Omental fat pad (tissue), 4 donors: ENCODE measurements around the gene MTHFR. TPM values are rescaled to one million over a fixed set of nuclear protein-coding genes. Genes with fewer than 3 reads are reported as not detected.

Experiments
- ATAC-seq: fragments of 150-250 bp; one replicate; pipeline ENCODE4 v1.9.1; 2016; ENCODE audit warnings: mild to moderate bottlenecking, moderate library complexity; ENCODE audit not compliant: low FRiP score
- DNase-seq: peaks from one replicate; pipeline ENCODE4 v3.0.0-alpha.2; 2019; ENCODE audit warnings: low spot score
- CTCF ChIP-seq, 3 donors: fragments of 450-650 bp; IDR thresholded peaks; one replicate each; pipeline ENCODE4 v1.5.1; 2016 to 2017; ENCODE audit warnings: antibody characterized with exemption in 3 of 3, mild to moderate bottlenecking in 3 of 3, moderate library complexity in 2 of 3
- total RNA-seq, 4 donors: library from RNA; depleted of rRNA; stranded (reverse); fragments of >200 nt; gene quantifications; one replicate each; pipeline ENCODE4 v1.1.0, GENCODE V29; 2016

Gene MTHFR
- total RNA-seq, 4 donors from 2014 or later = 28.9 to 44.8 (median 36.0) TPM

- ATAC-seq (no peak), DNase-seq (no peak)
Observed at GRCh38 chr1:11786168-11786567, 19.6 kb downstream of the MTHFR start.

GRCh38 chr1:11784993-11785769, 20.6 kb downstream of the MTHFR start:
- peak in 1 of 3 donors; percentile 66 for TF ChIP-seq CTCF (IDR thresholded peaks at IDR 0.05)
- peak; percentile 61 for ATAC-seq
- no peak for DNase-seq

More at GRCh38 chr1:11786168-11786567, 19.6 kb downstream of the MTHFR start:
- no peak for TF ChIP-seq CTCF (IDR thresholded peaks at IDR 0.05)

- TF ChIP-seq CTCF (IDR thresholded peaks at IDR 0.05) = no peak
- ATAC-seq (no peak), DNase-seq (no peak)
Observed at GRCh38 chr1:11784256-11784992, 21.3 kb downstream of the MTHFR start.

GRCh38 chr1:11783556-11783955, 22.2 kb downstream of the MTHFR start:
- ATAC-seq = no peak
- no peak for DNase-seq
- TF ChIP-seq CTCF (IDR thresholded peaks at IDR 0.05) = no peak

GRCh38 chr1:11782127-11782708, 23.5 kb downstream of the MTHFR start:
- DNase-seq (no peak), ATAC-seq (no peak)
- no peak for TF ChIP-seq CTCF (IDR thresholded peaks at IDR 0.05)

GRCh38 chr1:11781297-11781696, 24.5 kb downstream of the MTHFR start:
- TF ChIP-seq CTCF (IDR thresholded peaks at IDR 0.05) = no peak
- DNase-seq = no peak
- no peak for ATAC-seq
